Parathyroid adenoma (tissue), 2 donors: ENCODE data around the gene MAP1LC3B.

Experiments used
- H2AFZ ChIP-seq: fragments of 300-600 bp; sonication (generic); one replicate; pipeline ENCODE4 v1.7.0; 2017; ENCODE audit warnings: antibody characterized with exemption, mild to moderate bottlenecking
- H3K27ac ChIP-seq: fragments of 300-600 bp; sonication (generic); one replicate; pipeline ENCODE4 v1.7.0; 2017
- H3K27me3 ChIP-seq: fragments of 300-600 bp; sonication (generic); one replicate; pipeline ENCODE4 v1.7.0; 2017; ENCODE audit warnings: low read length; ENCODE audit not compliant: control insufficient read depth, insufficient read depth
- H3K36me3 ChIP-seq: fragments of 300-600 bp; sonication (generic); one replicate; pipeline ENCODE4 v1.7.0; 2017; ENCODE audit warnings: low read length; ENCODE audit not compliant: control insufficient read depth, insufficient read depth
- H3K4me1 ChIP-seq: fragments of 300-600 bp; sonication (generic); one replicate; pipeline ENCODE4 v1.7.0; 2017; ENCODE audit warnings: control low read depth
- H3K4me2 ChIP-seq: fragments of 300-600 bp; sonication (generic); one replicate; pipeline ENCODE4 v1.7.0; 2017; ENCODE audit warnings: low read length
- H3K4me3 ChIP-seq: fragments of 300-600 bp; sonication (generic); one replicate; pipeline ENCODE4 v1.7.0; 2017; ENCODE audit warnings: low read depth, low read length
- H3K79me2 ChIP-seq: fragments of 300-600 bp; sonication (generic); one replicate; pipeline ENCODE4 v1.7.0; 2017; ENCODE audit warnings: control low read depth
- H3K9ac ChIP-seq: fragments of 300-600 bp; sonication (generic); one replicate; pipeline ENCODE4 v1.7.0; 2017; ENCODE audit warnings: mild to moderate bottlenecking
- H3K9me3 ChIP-seq: fragments of 300-600 bp; sonication (generic); one replicate; pipeline ENCODE4 v1.7.0; 2017; ENCODE audit warnings: low read length; ENCODE audit not compliant: control insufficient read depth
- TF ChIP-seq, protein P1 (sequence below): fragments of 300-600 bp; sonication (generic); IDR thresholded peaks from one replicate; pipeline ENCODE4 v1.7.0; 2017; ENCODE audit warnings: antibody characterized with exemption, mild to moderate bottlenecking
- donor health status: primary hyperparathyroidism.

The MAP1LC3B gene

DNA sequence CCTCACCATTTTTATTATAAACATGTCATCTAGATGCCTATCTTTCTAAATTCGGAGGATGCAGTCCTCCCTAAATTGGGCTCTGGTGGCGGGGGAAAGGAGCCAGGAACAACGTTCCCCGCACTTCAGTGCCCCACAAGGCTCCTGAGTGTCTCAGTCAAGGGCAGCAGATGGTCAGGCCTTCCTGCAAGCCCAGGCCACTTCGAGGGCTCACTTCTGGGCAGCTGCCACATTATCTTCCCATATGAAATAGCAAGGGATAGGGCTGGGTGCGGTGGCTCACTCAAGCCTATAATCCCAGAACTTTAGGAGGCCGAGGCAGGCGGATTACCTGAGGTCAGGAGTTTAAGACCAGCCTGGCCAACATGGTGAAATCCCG is 40.8 kb upstream of the MAP1LC3B start:
- TF ChIP-seq, protein P1, sequence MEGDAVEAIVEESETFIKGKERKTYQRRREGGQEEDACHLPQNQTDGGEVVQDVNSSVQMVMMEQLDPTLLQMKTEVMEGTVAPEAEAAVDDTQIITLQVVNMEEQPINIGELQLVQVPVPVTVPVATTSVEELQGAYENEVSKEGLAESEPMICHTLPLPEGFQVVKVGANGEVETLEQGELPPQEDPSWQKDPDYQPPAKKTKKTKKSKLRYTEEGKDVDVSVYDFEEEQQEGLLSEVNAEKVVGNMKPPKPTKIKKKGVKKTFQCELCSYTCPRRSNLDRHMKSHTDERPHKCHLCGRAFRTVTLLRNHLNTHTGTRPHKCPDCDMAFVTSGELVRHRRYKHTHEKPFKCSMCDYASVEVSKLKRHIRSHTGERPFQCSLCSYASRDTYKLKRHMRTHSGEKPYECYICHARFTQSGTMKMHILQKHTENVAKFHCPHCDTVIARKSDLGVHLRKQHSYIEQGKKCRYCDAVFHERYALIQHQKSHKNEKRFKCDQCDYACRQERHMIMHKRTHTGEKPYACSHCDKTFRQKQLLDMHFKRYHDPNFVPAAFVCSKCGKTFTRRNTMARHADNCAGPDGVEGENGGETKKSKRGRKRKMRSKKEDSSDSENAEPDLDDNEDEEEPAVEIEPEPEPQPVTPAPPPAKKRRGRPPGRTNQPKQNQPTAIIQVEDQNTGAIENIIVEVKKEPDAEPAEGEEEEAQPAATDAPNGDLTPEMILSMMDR, result no peak
- Histone ChIP-seq H3K4me1 (no peaks in the 10 kb centered on the region), H3K4me2 (no peak overlapping the region), H3K9ac (no peak overlapping the region), H3K27ac (no peak overlapping the region), H3K9me3 (no peaks in the 10 kb centered on the region), H3K4me3 (no peak overlapping the region), H3K36me3 (no peaks in the 10 kb centered on the region), H3K27me3 (no peaks in the 10 kb centered on the region), H2AFZ (no peak overlapping the region), H3K79me2 (peaks cover 60% of the 10 kb centered on the region)

GRCh38 chr16:87352818-87353217 is 39.3 kb upstream of the MAP1LC3B start:
- H2AFZ ChIP-seq, result no peak overlapping the region
- TF ChIP-seq, protein P1, result no peak

DNA sequence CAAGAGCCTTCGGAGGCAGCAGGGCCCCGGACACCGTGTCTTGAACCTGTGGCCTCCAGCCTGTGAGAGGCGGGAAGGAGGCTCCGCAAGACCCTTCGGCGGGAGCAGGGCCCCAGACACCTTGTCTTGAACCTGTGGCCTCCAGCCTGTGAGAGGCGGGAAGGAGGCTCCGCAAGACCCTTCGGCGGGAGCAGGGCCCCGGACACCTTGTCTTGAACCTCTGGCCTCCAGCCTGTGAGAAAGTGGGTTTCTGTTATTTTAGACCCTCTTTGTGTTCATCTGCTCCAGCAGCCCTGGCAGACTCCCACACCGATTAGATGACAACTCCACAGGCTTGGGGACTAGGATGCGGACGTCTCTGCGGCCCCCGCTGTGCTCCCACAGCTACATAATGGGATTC is 38.5 kb upstream of the MAP1LC3B start:
- Histone ChIP-seq H3K4me2 (no peak overlapping the region), H3K36me3 (no peaks in the 10 kb centered on the region), H3K79me2 (peaks cover 61% of the 10 kb centered on the region), H3K27ac (no peak overlapping the region), H3K4me3 (no peak overlapping the region), H2AFZ (no peak overlapping the region), H3K9me3 (no peaks in the 10 kb centered on the region), H3K4me1 (no peaks in the 10 kb centered on the region), H3K27me3 (no peaks in the 10 kb centered on the region), H3K9ac (no peak overlapping the region)
- TF ChIP-seq, protein P1, result no peak

More at GRCh38 chr16:87352818-87353217, 39.3 kb upstream of the MAP1LC3B start:
- Histone ChIP-seq H3K36me3 (no peaks in the 10 kb centered on the region), H3K4me3 (no peak overlapping the region), H3K9me3 (no peaks in the 10 kb centered on the region), H3K27ac (no peak overlapping the region), H3K9ac (no peak overlapping the region), H3K27me3 (no peaks in the 10 kb centered on the region), H3K4me1 (no peaks in the 10 kb centered on the region), H3K79me2 (peaks cover 60% of the 10 kb centered on the region), H3K4me2 (no peak overlapping the region)

DNA sequence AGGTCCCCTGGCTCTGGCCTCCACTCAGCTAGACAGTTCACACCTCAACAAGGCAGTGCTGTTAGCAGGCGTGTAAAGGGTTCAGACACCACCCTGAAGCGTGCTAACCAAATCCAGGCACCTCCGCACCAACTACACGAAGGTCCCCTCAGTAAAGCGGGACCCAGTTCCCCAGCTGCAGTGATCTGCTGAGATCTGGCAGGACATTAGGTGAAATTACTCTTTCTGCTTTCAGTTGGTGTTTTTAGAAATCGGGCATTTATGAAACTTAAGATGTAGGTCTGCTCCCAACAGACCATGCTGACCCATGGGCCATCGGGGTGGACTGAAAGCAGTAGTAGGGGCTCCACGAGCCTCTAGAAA is 35.7 kb upstream of the MAP1LC3B start:
- TF ChIP-seq, protein P1, result no peak
- Histone ChIP-seq H2AFZ (no peak overlapping the region), H3K36me3 (no peaks in the 10 kb centered on the region), H3K4me2 (no peak overlapping the region), H3K4me3 (no peak overlapping the region), H3K79me2 (peaks cover 73% of the 10 kb centered on the region), H3K9me3 (no peaks in the 10 kb centered on the region), H3K4me1 (no peaks in the 10 kb centered on the region), H3K27me3 (no peaks in the 10 kb centered on the region), H3K27ac (no peak overlapping the region), H3K9ac (no peak overlapping the region)

DNA sequence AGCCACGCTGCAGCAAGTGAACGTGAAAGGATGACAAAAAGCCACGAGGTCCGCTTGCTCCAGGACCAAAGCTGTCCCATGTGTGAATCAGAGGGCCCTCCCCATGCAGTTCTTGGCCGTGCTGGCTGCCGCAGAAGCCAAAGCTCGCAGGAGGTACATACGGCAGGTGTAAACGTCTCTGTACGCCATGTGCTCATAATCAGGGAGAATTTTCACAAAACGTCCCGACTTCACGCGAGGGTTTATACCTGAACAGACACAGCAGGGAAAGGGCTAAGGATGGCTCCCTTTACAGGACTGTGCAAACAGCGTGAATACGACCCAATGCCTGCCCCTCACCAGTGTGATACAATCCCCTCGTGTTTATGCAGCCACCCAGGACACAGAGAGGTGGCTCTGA is 33.9 kb upstream of the MAP1LC3B start:
- Histone ChIP-seq H3K9me3 (no peaks in the 10 kb centered on the region), H3K9ac (no peak overlapping the region), H3K27me3 (no peaks in the 10 kb centered on the region), H3K27ac (no peak overlapping the region), H3K4me1 (peaks cover 5% of the 10 kb centered on the region), H2AFZ (no peak overlapping the region), H3K4me2 (no peak overlapping the region), H3K36me3 (no peaks in the 10 kb centered on the region), H3K79me2 (peaks cover 67% of the 10 kb centered on the region), H3K4me3 (no peak overlapping the region)
- TF ChIP-seq, protein P1, result no peak
